Activated T-helper 1 cell treated with anti-CD3 and anti-CD28 coated beads, Interleukin-12 subunit alpha, Interleukin-12 subunit beta, Interleukin-2, Interleukin-4 antibody, amounts not matched to agents 30 ng/mL and 10 ng/mL and 1 ng/mL, durations not matched to agents 14 hours and 24 hours and 36 hours (primary cell): ENCODE data around the gene IFIT2. TPM values are rescaled to one million over a fixed set of nuclear protein-coding genes. Genes with fewer than 3 reads are reported as not detected.
"Not testable (repeated sequence)": the region's sequence is repeated elsewhere in the genome, so short reads cannot be mapped to it uniquely, and the experiment has no call there.

Experiments
- DNase-seq: peaks from one replicate; pipeline ENCODE4 v3.0.0; 2021; ENCODE audit warnings: low spot score
- H3K27ac Mint-ChIP-seq: one replicate; pipeline ENCODE4 v1.8.0; 2021; ENCODE audit warnings: mild to moderate bottlenecking, mixed read lengths
- H3K27me3 Mint-ChIP-seq: one replicate; pipeline ENCODE4 v1.8.0; 2022; ENCODE audit warnings: mild to moderate bottlenecking, moderate library complexity, mixed read lengths; ENCODE audit not compliant: insufficient read depth
- H3K36me3 Mint-ChIP-seq: one replicate; pipeline ENCODE4 v1.8.0; 2021; ENCODE audit warnings: low read depth, mixed read lengths
- H3K4me1 Mint-ChIP-seq: one replicate; pipeline ENCODE4 v1.8.0; 2021; ENCODE audit warnings: low read depth, mixed read lengths
- H3K4me3 Mint-ChIP-seq: one replicate; pipeline ENCODE4 v1.8.0; 2021; ENCODE audit warnings: mild to moderate bottlenecking, moderate library complexity, mixed read lengths
- H3K9me3 Mint-ChIP-seq: one replicate; pipeline ENCODE4 v1.8.0; 2021; ENCODE audit warnings: mixed read lengths
- intact Hi-C: fragments of 100-400 bp; cut with micrococcal nuclease; formaldehyde crosslinking; loops from one replicate; pipeline ENCODE4 v1.15.1; 2024
- total RNA-seq: library from RNA; stranded (reverse); gene quantifications from 2 replicates; pipeline ENCODE4 v1.2.3, GENCODE V29; 2022

The IFIT2 gene
- total RNA-seq, 1 donor from 2014 or later = 0.34 TPM

DNA sequence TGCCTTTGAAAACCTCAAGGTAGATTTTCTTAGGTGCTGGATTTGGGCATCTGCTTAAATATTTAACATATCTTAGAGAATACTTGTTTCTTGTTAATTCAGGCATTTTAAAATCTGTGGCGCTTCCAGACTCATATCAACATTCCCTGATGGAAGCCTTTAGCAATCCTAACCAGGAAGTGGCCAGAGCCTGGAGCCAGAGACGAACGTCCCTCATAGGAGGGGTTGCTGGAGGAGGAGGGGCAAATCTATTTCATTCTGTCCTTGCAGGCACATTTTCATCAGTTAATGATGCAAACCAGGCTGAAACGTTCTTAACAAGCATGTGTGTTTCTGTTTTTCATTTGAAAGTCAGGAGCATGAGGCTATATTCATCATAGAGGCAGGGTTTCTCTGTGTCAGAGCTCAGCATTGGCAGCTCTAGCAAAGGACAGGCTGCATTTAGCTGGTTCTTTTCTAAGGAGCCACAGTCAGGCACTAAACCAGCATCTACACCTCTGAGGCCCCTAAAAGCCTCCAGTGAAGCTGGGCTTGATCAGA is 17.8 kb upstream of the IFIT2 start:
- intact Hi-C loops = no loop called here
- peaks cover 15% of the 10 kb centered on the region for H3K27me3 Mint-ChIP-seq
- no peaks in the 10 kb centered on the region for H3K4me1 Mint-ChIP-seq
- DNase-seq = no peak
- no peak overlapping the region for H3K27ac Mint-ChIP-seq
- H3K36me3 Mint-ChIP-seq = no peaks in the 10 kb centered on the region
- no peak overlapping the region for H3K4me3 Mint-ChIP-seq
- no peaks in the 10 kb centered on the region for H3K9me3 Mint-ChIP-seq

- H3K4me3 Mint-ChIP-seq, intact Hi-C loops, H3K4me1 Mint-ChIP-seq, DNase-seq, H3K27ac Mint-ChIP-seq, H3K36me3 Mint-ChIP-seq, H3K9me3 Mint-ChIP-seq: not testable (repeated sequence)
- peaks cover 15% of the 10 kb centered on the region for H3K27me3 Mint-ChIP-seq
These were observed 17.1 kb upstream of the IFIT2 start for GRCh38 chr10:89284711-89285110.

GRCh38 chr10:89285303-89285702 is 16.5 kb upstream of the IFIT2 start:
- H3K4me1 Mint-ChIP-seq, H3K36me3 Mint-ChIP-seq, intact Hi-C loops, H3K9me3 Mint-ChIP-seq, H3K4me3 Mint-ChIP-seq, H3K27ac Mint-ChIP-seq, DNase-seq: not testable (repeated sequence)
- H3K27me3 Mint-ChIP-seq = peaks cover 15% of the 10 kb centered on the region

DNA sequence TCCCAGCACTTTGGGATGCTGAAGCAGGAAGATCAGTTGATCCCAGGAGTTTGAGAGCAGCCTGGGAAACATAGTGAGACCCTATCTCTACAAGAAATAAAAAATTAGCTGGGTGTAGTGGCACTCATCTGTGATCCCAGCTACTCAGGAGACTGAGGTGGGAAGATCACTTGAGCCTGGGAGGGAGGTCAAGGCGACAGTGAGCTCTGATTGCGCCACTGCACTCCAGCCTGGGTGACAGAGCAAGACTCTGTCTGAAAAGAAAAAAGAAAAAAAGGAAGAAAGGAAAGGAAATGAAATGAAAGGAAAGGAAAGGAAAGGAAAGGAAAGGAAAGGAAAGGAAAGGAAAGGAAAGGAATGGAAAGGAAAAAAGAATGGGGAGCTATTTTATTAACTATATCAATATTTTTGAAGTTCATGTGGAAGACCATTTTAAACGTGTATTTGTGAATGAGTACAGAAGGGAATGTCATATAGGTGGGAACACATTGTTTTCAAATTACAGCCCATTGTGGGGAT is 7.1 kb upstream of the IFIT2 start:
- peaks cover 16% of the 10 kb centered on the region for H3K27me3 Mint-ChIP-seq

DNA sequence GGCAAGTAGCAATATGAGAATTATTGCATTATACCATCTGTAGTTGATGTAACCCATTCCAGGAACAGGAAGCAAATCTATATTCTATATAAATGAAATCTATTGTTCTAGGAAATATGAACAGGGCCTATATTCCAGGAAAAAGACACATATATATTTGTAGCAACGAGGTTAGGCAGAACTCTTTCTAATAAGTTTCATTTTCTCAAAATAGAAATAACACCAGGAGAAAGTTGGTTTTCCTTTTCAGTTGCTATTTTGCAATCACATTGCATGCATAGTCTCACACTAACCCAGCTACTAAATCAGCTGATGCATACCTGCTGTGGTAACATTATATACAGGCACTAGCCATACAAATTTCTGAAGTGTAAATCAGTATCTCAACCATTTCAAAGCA is 6.2 kb upstream of the IFIT2 start:
- no peak for DNase-seq
- intact Hi-C loops = no loop called here
- Mint-ChIP-seq H3K4me3 (no peak overlapping the region), H3K4me1 (peaks cover 9% of the 10 kb centered on the region), H3K36me3 (peaks cover 1% of the 10 kb centered on the region), H3K27me3 (peaks cover 18% of the 10 kb centered on the region), H3K9me3 (peaks cover 21% of the 10 kb centered on the region), H3K27ac (no peak overlapping the region)

More for the DNA sequence above, 7.1 kb upstream of the IFIT2 start:
- intact Hi-C loops = no loop called here
- DNase-seq = no peak
- peaks cover 9% of the 10 kb centered on the region for H3K4me1 Mint-ChIP-seq
- H3K9me3 Mint-ChIP-seq = peaks cover 18% of the 10 kb centered on the region
- no peak overlapping the region for H3K27ac Mint-ChIP-seq
- no peak overlapping the region for H3K4me3 Mint-ChIP-seq
- H3K36me3 Mint-ChIP-seq = peaks cover 1% of the 10 kb centered on the region

- Mint-ChIP-seq H3K4me3 (no peak overlapping the region), H3K4me1 (peaks cover 15% of the 10 kb centered on the region), H3K9me3 (peaks cover 21% of the 10 kb centered on the region), H3K27me3 (peaks cover 20% of the 10 kb centered on the region), H3K36me3 (peaks cover 1% of the 10 kb centered on the region), H3K27ac (no peak overlapping the region)
- no peak for DNase-seq
- intact Hi-C loops = no loop called here
These were observed 5.6 kb upstream of the IFIT2 start for GRCh38 chr10:89296220-89296648.

- H3K9me3 Mint-ChIP-seq = peaks cover 21% of the 10 kb centered on the region
- no peak overlapping the region for H3K4me3 Mint-ChIP-seq
- no peak overlapping the region for H3K27ac Mint-ChIP-seq
- peaks cover 1% of the 10 kb centered on the region for H3K36me3 Mint-ChIP-seq
- no peak for DNase-seq
- intact Hi-C loops = loop anchor here (1.0 kb wide), 1 partner anchor 348 kb away; the partner anchor contains the start of gene PANK1
- peaks cover 26% of the 10 kb centered on the region for H3K4me1 Mint-ChIP-seq
- H3K27me3 Mint-ChIP-seq = peaks cover 20% of the 10 kb centered on the region
These were observed 4.5 kb upstream of the IFIT2 start for GRCh38 chr10:89297356-89297755.

DNA sequence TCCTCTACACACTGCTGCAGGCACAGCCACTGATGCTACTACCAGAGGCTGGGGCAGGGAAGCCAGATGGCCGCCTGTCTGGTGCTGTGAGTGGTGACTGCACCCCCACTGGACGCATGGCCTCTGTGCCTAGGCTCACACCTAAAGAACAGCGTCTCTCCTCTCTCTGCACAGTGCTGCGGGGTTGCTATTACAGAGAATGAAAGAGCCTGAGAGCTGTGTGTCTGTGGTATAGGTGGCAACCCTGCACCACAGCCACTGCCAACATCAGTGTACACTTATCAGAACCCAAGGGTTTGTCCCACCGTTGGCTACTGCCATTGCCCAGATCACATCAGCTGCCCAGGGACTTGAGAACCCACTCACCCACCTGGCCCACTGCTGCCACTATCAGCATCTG is 4.1 kb upstream of the IFIT2 start:
- H3K27me3 Mint-ChIP-seq = peaks cover 22% of the 10 kb centered on the region
- peaks cover 21% of the 10 kb centered on the region for H3K9me3 Mint-ChIP-seq
- H3K4me1 Mint-ChIP-seq = peaks cover 29% of the 10 kb centered on the region
- no peak for DNase-seq
- no peak overlapping the region for H3K27ac Mint-ChIP-seq
- H3K36me3 Mint-ChIP-seq = peaks cover 1% of the 10 kb centered on the region
- H3K4me3 Mint-ChIP-seq = no peak overlapping the region
- intact Hi-C loops = loop anchor here (1.0 kb wide), 1 partner anchor 348 kb away; the partner anchor contains the start of gene PANK1

- intact Hi-C loops = no loop called here
- no peak for DNase-seq
- peaks cover 29% of the 10 kb centered on the region for H3K27me3 Mint-ChIP-seq
- no peaks in the 10 kb centered on the region for H3K36me3 Mint-ChIP-seq
- H3K4me1 Mint-ChIP-seq = peaks cover 36% of the 10 kb centered on the region
- H3K9me3 Mint-ChIP-seq = peaks cover 21% of the 10 kb centered on the region
- no peak overlapping the region for H3K4me3 Mint-ChIP-seq
- H3K27ac Mint-ChIP-seq = no peak overlapping the region
These were observed 2.8 kb upstream of the IFIT2 start for GRCh38 chr10:89299031-89299430.

DNA sequence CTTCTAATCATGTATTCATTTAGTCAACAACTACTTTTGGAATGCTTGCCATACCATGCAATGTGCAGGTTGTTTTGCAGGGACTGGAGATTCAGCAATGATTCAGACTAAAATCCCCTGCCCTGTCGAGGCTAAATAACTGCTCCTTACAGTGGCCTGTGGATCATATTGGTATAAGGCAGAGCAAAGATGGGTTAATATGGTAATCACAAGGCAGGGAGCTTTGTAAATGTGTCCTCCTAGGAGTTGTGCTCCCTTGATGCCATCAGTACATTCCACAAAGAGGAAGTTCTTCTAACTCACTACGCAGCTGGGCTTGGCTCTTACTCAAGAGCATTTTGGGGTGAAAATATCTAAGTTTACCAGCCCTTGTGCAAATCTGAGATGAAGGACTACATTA is 614 bp upstream of the IFIT2 start:
- Mint-ChIP-seq H3K9me3 (peaks cover 21% of the 10 kb centered on the region), H3K27me3 (peaks cover 39% of the 10 kb centered on the region), H3K27ac (no peak overlapping the region), H3K4me1 (peaks cover 26% of the 10 kb centered on the region), H3K4me3 (peak overlapping the region; percentile 73), H3K36me3 (peaks cover 1% of the 10 kb centered on the region)
- intact Hi-C loops = no loop called here
- no peak for DNase-seq

GRCh38 chr10:89302625-89303024 is 779 bp downstream of the IFIT2 start:
- H3K4me1 Mint-ChIP-seq = peaks cover 26% of the 10 kb centered on the region
- H3K9me3 Mint-ChIP-seq = peaks cover 20% of the 10 kb centered on the region
- DNase-seq = no peak
- intact Hi-C loops = loop anchor here (1.0 kb wide), 1 partner anchor 21 kb away; no protein-coding TSS in a partner anchor
- no peak overlapping the region for H3K27ac Mint-ChIP-seq
- H3K4me3 Mint-ChIP-seq = peak overlapping the region; percentile 73
- H3K27me3 Mint-ChIP-seq = peaks cover 41% of the 10 kb centered on the region
- peaks cover 7% of the 10 kb centered on the region for H3K36me3 Mint-ChIP-seq

- Mint-ChIP-seq H3K27me3 (peaks cover 41% of the 10 kb centered on the region), H3K27ac (no peak overlapping the region), H3K9me3 (peaks cover 16% of the 10 kb centered on the region), H3K4me3 (peak overlapping the region; percentile 4), H3K36me3 (peaks cover 7% of the 10 kb centered on the region), H3K4me1 (peaks cover 26% of the 10 kb centered on the region)
- intact Hi-C loops = no loop called here
- DNase-seq = no peak
These were observed 1.3 kb downstream of the IFIT2 start for GRCh38 chr10:89303161-89303560.

GRCh38 chr10:89304026-89304425 is 2.2 kb downstream of the IFIT2 start:
- peaks cover 41% of the 10 kb centered on the region for H3K27me3 Mint-ChIP-seq
- H3K4me1 Mint-ChIP-seq = peaks cover 26% of the 10 kb centered on the region
- H3K27ac Mint-ChIP-seq = no peak overlapping the region
- intact Hi-C loops = no loop called here
- H3K9me3 Mint-ChIP-seq = peaks cover 10% of the 10 kb centered on the region
- DNase-seq = no peak
- H3K4me3 Mint-ChIP-seq = no peak overlapping the region
- H3K36me3 Mint-ChIP-seq = peaks cover 7% of the 10 kb centered on the region
